Measurements from ENCODE around the gene KLK11. TPM values are rescaled to one million over a fixed set of nuclear protein-coding genes. Genes with fewer than 3 reads are reported as not detected.

The KLK11 gene
- total and polyA plus RNA-seq, 10 of the 15 experiments (the other 5 are each of a cell fraction or from before 2014, with no cell fraction given) = not detected

- TF ChIP-seq ZBTB11 (CRISPR knock-in tag; IDR thresholded peaks at IDR 0.05) (no peak), SIX5 (IDR thresholded peaks at IDR 0.05; ENCODE audit: low read depth, low read length, severe bottlenecking) (no peak), MAX (IDR thresholded peaks at IDR 0.05; ENCODE audit: low read depth, low read length) (no peak), SP1 (IDR thresholded peaks at IDR 0.05; ENCODE audit: low read depth, low read length) (no peak), POLR2A (IDR thresholded peaks at IDR 0.05; ENCODE audit: low read depth, low read length) (no peak), NR2F1 (conservative IDR thresholded peaks at IDR 0.05) (no peak), MTA2 (IDR thresholded peaks at IDR 0.05; ENCODE audit: low read depth) (no peak)
- TF ChIP-seq, protein P1, sequence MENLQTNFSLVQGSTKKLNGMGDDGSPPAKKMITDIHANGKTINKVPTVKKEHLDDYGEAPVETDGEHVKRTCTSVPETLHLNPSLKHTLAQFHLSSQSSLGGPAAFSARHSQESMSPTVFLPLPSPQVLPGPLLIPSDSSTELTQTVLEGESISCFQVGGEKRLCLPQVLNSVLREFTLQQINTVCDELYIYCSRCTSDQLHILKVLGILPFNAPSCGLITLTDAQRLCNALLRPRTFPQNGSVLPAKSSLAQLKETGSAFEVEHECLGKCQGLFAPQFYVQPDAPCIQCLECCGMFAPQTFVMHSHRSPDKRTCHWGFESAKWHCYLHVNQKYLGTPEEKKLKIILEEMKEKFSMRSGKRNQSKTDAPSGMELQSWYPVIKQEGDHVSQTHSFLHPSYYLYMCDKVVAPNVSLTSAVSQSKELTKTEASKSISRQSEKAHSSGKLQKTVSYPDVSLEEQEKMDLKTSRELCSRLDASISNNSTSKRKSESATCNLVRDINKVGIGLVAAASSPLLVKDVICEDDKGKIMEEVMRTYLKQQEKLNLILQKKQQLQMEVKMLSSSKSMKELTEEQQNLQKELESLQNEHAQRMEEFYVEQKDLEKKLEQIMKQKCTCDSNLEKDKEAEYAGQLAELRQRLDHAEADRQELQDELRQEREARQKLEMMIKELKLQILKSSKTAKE (IDR thresholded peaks at IDR 0.05; ENCODE audit: low read depth, poor library complexity, severe bottlenecking) = no peak
These were observed 13.7 kb upstream of the KLK11 start (continued) for GRCh38 chr19:51040151-51040550.

- POLR2A ChIA-PET = no interaction called here
- no peak for TF ChIP-seq BCL11A (IDR thresholded peaks at IDR 0.05; ENCODE audit: low read depth, low read length)
- no peak for TF ChIP-seq CBX5 (IDR thresholded peaks at IDR 0.05; ENCODE audit: low read depth)
- no peak for TF ChIP-seq ETV6 (conservative IDR thresholded peaks at IDR 0.05 in 1 of 2, IDR thresholded peaks at IDR 0.05 in 1 of 2; ENCODE audit: borderline replicate concordance in 1 of 2, low read depth in 1 of 2)
- TF ChIP-seq POLR2A (IDR thresholded peaks at IDR 0.05; ENCODE audit: low read depth, low read length) = no peak
- TF ChIP-seq SIN3A (IDR thresholded peaks at IDR 0.05; ENCODE audit: low read depth, low read length) = no peak
- TF ChIP-seq ESRRA (IDR thresholded peaks at IDR 0.05; ENCODE audit: low read length) = no peak
- TF ChIP-seq, protein P1 (IDR thresholded peaks at IDR 0.05; ENCODE audit: low read depth, poor library complexity, severe bottlenecking) = no peak
These were observed 10.1 kb upstream of the KLK11 start for GRCh38 chr19:51036519-51036918.

More at GRCh38 chr19:51036519-51036918, 10.1 kb upstream of the KLK11 start:
- no peak overlapping the region for H2AFZ ChIP-seq (ENCODE audit: control insufficient read depth, low read depth, low read length)
- ChIA-PET CTCF (no interaction called here), RAD21 (ENCODE audit: unreplicated experiment) (no interaction called here), SMC1A (ENCODE audit: uncharacterized antibody, unreplicated experiment) (no interaction called here)
- no peaks in the 10 kb centered on the region for H3K9me3 ChIP-seq (replicated peaks; ENCODE audit: control insufficient read depth, insufficient read depth, low read length)
- H3K79me2 ChIP-seq (ENCODE audit: control insufficient read depth, insufficient read depth, low read length) = no peaks in the 10 kb centered on the region
- H3K27ac ChIP-seq (ENCODE audit: control insufficient read depth, insufficient read depth) = no peak overlapping the region
- no peak for FAIRE-seq
- DNase-seq (ENCODE audit: low read depth, low spot score) = no peak
- intact Hi-C loops (cut with micrococcal nuclease; ENCODE audit: unreplicated experiment) (no loop called here), in situ Hi-C loops (cut with MboI) (no loop called here)
- H3K4me2 ChIP-seq (ENCODE audit: control insufficient read depth, insufficient read depth) = no peak overlapping the region
- no peaks in the 10 kb centered on the region; a peak in 1 of 4 replicates for H3K27me3 ChIP-seq (replicated peaks in 1 of 2; ENCODE audit: control insufficient read depth in 2 of 2, insufficient read depth in 2 of 2, low read length in 1 of 2)
- ATAC-seq = no peak
- H3K9ac ChIP-seq (ENCODE audit: control insufficient read depth, insufficient read depth, low read length) = no peak overlapping the region
- H4K20me1 ChIP-seq (ENCODE audit: control insufficient read depth, insufficient read depth) = no peaks in the 10 kb centered on the region
- H3K36me3 ChIP-seq (ENCODE audit: control insufficient read depth in 2 of 2, insufficient read depth in 2 of 2, low read length in 1 of 2) = no peaks in the 10 kb centered on the region
- BruUV-seq (replicated peaks) = no TSS peak
- H3K4me3 ChIP-seq = no peak overlapping the region
- 41% methylated on average over 9 of the region's 9 CpGs for WGBS (ENCODE audit: insufficient coverage, insufficient replicate concordance, low lambda C conversion rate, missing lambda C conversion rate)
- H3K4me1 ChIP-seq (ENCODE audit: control insufficient read depth, insufficient read depth, low read length) = no peaks in the 10 kb centered on the region
